BLaER1 (cell line): Measurements from ENCODE around the gene PRSS37.

Source experiments
- H3K27ac ChIP-seq: shearing (Covaris generic); formaldehyde crosslinking; 2 replicates; pipeline ENCODE4 v1.8.1; 2022
- H3K27me3 ChIP-seq: shearing (Covaris generic); formaldehyde crosslinking; 2 replicates; pipeline ENCODE4 v1.8.1; 2022
- H3K36me3 ChIP-seq: shearing (Covaris generic); formaldehyde crosslinking; 2 replicates; pipeline ENCODE4 v1.8.1; 2022
- H3K4me1 ChIP-seq: shearing (Covaris generic); formaldehyde crosslinking; 2 replicates; pipeline ENCODE4 v1.8.1; 2022
- H3K4me2 ChIP-seq: shearing (Covaris generic); formaldehyde crosslinking; 2 replicates; pipeline ENCODE4 v1.8.1; 2022
- H3K4me3 ChIP-seq: shearing (Covaris generic); formaldehyde crosslinking; 2 replicates; pipeline ENCODE4 v1.8.1; 2022
- H3K9ac ChIP-seq: shearing (Covaris generic); formaldehyde crosslinking; 2 replicates; pipeline ENCODE4 v1.8.1; 2022
- H3K9me3 ChIP-seq: shearing (Covaris generic); formaldehyde crosslinking; 2 replicates; pipeline ENCODE4 v1.8.1; 2022
- H4K20me1 ChIP-seq: shearing (Covaris generic); formaldehyde crosslinking; 2 replicates; pipeline ENCODE4 v1.8.1; 2022
- Cebpa-rat ChIP-seq: shearing (Covaris generic); IDR thresholded peaks from 2 replicates; pipeline ENCODE4 v1.8.1; 2022

Gene PRSS37, protein sequence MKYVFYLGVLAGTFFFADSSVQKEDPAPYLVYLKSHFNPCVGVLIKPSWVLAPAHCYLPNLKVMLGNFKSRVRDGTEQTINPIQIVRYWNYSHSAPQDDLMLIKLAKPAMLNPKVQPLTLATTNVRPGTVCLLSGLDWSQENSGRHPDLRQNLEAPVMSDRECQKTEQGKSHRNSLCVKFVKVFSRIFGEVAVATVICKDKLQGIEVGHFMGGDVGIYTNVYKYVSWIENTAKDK

DNA sequence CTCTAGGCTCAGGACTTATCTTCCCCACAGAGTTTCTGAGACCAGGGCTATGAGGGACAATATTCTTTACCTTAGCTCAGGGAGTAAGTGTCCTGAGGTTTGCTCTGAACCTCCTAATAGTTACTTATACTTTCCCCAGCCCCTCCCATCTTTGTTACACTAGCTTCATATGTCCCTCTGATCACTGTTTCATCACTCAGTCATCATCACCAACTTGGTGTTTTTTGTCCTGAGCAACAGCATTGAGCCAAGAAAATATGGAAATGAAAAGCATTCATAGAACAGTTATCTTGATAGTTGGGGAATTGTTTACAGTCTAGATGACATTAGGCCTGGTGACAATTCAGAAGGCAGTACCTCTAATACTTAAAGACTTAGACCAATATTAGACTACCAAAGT is at the start of gene PRSS37:
Gene PRSS37, minus strand, starts transcription at position 101 of the 400 bp plus-strand sequence. CDS start 436 bp downstream, outside the sequence.
- no peaks in the 10 kb centered on the region for H4K20me1 ChIP-seq
- no peak within 1 kb of the TSS for H3K4me2 ChIP-seq
- no peaks in the 10 kb centered on the region for H3K36me3 ChIP-seq
- no peaks in the 10 kb centered on the region for H3K9me3 ChIP-seq
- no peaks in the 10 kb centered on the region for H3K27me3 ChIP-seq
- no peak for TF ChIP-seq Cebpa-rat
- no peak within 1 kb of the TSS for H3K4me3 ChIP-seq
- no peak within 1 kb of the TSS for H3K9ac ChIP-seq
- no peaks in the 10 kb centered on the region for H3K4me1 ChIP-seq
- H3K27ac ChIP-seq: no peak within 1 kb of the TSS

DNA sequence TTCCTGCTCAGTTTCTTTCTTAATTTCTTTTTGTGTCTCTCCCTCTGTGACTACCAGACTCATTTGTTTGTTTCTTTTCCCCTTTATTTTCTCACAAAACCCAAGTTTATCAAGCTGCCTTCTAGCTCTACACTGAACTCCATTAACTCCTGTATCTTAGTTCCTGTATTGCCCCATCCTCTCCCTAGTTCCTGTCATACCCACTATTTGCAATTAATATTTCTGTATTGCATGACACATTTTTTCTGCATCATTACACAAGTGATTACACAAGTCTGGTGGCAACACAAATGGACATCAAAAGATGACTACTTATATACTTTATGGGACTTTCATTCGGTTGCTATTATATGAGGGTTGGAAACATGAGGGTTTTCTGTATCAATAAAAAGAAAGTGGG is 48.0 kb upstream of the PRSS37 start:
- H3K27me3 ChIP-seq: no peaks in the 10 kb centered on the region
- H3K4me2 ChIP-seq: no peak overlapping the region
- H3K4me3 ChIP-seq: no peak overlapping the region
- no peak overlapping the region for H3K9ac ChIP-seq
- H3K27ac ChIP-seq: no peak overlapping the region
- no peaks in the 10 kb centered on the region for H3K9me3 ChIP-seq
- H3K36me3 ChIP-seq: no peaks in the 10 kb centered on the region
- H3K4me1 ChIP-seq: no peaks in the 10 kb centered on the region
- H4K20me1 ChIP-seq: no peaks in the 10 kb centered on the region
- no peak for TF ChIP-seq Cebpa-rat

DNA sequence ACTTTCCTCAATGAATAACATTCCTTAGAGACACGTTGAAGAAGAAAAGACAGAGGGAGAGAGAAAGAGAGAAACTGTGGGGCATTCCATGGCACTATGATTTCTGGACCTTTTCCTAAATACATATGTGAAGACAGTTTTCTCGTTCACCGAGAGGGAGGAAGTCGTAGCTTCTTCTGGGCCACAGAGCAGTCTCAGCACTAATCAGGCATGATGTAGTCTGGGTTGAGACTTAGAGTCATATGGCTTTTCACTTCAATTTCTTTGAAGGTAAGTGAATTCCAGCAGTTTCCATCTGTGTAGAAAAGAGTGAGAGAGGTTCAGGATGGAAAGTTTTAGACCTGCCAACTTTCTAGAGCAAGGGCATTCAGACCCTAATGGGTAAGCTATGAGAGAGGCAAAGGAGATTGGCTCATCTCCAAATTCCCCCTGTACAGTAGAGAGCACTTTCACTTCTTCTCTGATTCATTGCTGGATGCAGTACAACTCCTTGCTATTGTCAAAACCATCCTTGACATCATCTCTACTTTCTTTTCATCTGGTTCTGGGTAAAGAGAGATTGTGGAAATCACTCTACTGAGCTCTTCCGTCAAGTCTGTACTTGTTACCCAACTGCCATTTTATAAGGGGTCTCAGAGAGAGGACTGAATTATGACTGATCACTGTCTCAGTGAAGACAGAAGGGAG is 43.4 kb upstream of the PRSS37 start:
- TF ChIP-seq Cebpa-rat: no peak
- no peaks in the 10 kb centered on the region for H3K36me3 ChIP-seq
- H3K27ac ChIP-seq: no peak overlapping the region
- H3K27me3 ChIP-seq: no peaks in the 10 kb centered on the region
- no peaks in the 10 kb centered on the region for H4K20me1 ChIP-seq
- H3K4me3 ChIP-seq: no peak overlapping the region
- H3K4me2 ChIP-seq: no peak overlapping the region
- H3K9me3 ChIP-seq: no peaks in the 10 kb centered on the region
- no peaks in the 10 kb centered on the region for H3K4me1 ChIP-seq
- no peak overlapping the region for H3K9ac ChIP-seq

DNA sequence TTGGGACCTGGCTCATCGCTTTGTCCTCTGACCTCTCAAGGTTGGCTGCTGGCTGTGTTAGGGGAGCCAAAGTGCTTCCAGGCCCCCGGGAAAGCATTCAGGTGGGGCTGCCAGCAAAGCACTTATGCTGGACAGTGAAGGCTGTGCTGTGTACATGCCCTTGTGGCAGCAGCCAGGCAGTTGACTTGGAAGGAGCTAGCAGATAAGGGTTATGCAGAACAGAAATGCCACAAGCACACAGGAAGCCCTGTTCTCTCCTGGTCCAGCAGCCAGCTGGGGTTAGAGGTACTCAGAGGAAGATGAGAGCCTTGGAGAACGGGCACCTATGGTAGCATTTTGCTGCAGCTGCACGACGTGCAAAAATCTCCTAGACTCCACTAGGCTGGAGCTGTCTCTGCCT is 39.7 kb upstream of the PRSS37 start:
- no peak for TF ChIP-seq Cebpa-rat
- no peaks in the 10 kb centered on the region for H3K9me3 ChIP-seq
- H3K36me3 ChIP-seq: no peaks in the 10 kb centered on the region
- H3K9ac ChIP-seq: no peak overlapping the region
- no peak overlapping the region for H3K4me3 ChIP-seq
- no peaks in the 10 kb centered on the region for H4K20me1 ChIP-seq
- H3K4me2 ChIP-seq: no peak overlapping the region
- H3K27ac ChIP-seq: no peak overlapping the region
- H3K27me3 ChIP-seq: no peaks in the 10 kb centered on the region
- H3K4me1 ChIP-seq: no peaks in the 10 kb centered on the region

DNA sequence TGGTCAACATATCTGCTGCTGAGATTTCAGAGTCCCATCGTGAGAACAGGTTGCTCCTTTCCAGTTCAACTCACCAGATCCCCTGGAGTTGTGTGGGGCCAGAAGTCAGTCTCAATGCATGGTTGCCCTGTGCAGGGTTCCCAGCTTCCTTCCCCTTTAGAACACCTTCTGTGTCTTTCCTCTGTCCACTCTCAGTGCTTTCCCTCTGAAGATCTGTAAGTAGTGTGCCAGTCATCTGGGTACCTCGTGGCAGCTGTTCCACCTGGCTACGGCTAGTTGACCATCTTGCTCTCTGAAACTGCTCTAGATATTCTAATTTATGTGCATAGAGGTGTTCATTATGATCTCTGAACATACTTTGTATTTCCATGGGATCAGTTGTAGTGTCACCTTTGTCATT is 36.1 kb upstream of the PRSS37 start:
- Histone ChIP-seq H3K9ac (no peak overlapping the region), H3K4me2 (no peak overlapping the region), H3K27ac (no peak overlapping the region), H3K27me3 (no peaks in the 10 kb centered on the region), H3K4me3 (no peak overlapping the region), H4K20me1 (no peaks in the 10 kb centered on the region), H3K4me1 (peaks cover 12% of the 10 kb centered on the region), H3K36me3 (no peaks in the 10 kb centered on the region), H3K9me3 (no peaks in the 10 kb centered on the region)
- TF ChIP-seq Cebpa-rat: no peak

DNA sequence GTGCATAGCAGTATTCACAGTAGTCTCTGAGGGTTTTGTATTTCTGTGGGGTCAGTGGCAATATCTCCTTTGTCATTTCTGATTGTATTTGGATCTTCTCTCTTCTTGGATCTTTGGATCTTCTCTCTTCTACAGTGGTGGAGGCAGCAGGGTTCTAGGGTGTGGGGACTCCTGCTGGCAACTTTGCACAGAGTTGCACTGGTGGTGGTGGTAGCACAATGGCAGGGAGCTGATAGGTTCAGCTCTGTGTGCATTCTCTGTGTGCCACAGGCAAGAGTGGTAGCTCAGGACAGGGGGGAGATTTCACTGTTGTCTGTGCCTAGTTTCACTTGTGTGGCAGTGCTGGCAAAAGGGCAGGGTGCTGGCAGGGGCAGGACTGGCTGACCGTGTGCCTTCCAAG is 35.1 kb upstream of the PRSS37 start:
- no peaks in the 10 kb centered on the region for H3K36me3 ChIP-seq
- H3K4me2 ChIP-seq: no peak overlapping the region
- H3K27me3 ChIP-seq: no peaks in the 10 kb centered on the region
- H3K9ac ChIP-seq: no peak overlapping the region
- no peak for TF ChIP-seq Cebpa-rat
- no peak overlapping the region for H3K4me3 ChIP-seq
- no peaks in the 10 kb centered on the region for H4K20me1 ChIP-seq
- no peak overlapping the region for H3K27ac ChIP-seq
- no peaks in the 10 kb centered on the region for H3K9me3 ChIP-seq
- H3K4me1 ChIP-seq: peaks cover 13% of the 10 kb centered on the region

DNA sequence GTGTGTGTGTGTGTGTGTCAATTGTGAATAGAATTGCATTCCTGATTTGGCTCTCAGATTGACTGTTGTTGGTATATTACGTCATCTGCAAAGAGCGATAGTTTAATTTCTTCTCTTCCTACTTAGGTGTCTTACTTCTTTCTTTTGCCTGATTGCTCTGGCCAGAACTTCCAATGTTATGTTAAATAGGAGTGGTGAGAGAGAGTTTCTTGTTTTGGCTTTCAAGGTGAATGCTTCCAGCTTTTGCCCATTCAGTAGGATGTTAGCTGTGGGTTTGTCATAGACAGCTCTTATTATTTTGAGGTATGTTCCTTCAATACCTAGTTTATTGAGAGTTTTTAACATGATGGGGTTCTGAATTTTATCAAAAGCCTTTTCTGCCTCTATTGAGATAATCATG is 34.2 kb upstream of the PRSS37 start:
- Histone ChIP-seq H3K9me3 (peaks cover 4% of the 10 kb centered on the region), H3K27ac (no peak overlapping the region), H3K4me2 (no peak overlapping the region), H3K4me1 (peaks cover 13% of the 10 kb centered on the region), H3K36me3 (no peaks in the 10 kb centered on the region), H3K4me3 (no peak overlapping the region), H3K9ac (no peak overlapping the region), H3K27me3 (no peaks in the 10 kb centered on the region), H4K20me1 (no peaks in the 10 kb centered on the region)
- TF ChIP-seq Cebpa-rat: no peak

DNA sequence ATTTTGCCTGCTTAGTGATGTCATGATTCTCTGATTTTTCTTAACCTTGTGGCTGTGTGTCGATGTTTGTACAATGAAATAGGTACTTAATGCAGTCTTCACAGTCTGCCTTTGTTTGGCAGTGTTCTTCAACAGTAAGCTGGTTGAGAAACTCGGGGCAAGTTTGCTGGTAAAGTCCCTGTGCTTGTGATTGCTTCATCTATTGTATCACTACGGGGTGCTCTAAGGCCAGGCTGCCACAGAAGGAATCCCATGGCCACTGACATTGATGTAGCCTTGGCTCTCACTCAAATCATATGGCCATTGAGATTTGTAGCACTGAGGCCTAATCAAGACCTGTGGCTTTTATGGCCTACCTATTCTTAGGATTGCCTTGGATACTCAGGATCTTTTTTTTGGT is 33.5 kb upstream of the PRSS37 start:
- H3K27me3 ChIP-seq: no peaks in the 10 kb centered on the region
- H3K4me3 ChIP-seq: no peak overlapping the region
- no peaks in the 10 kb centered on the region for H3K36me3 ChIP-seq
- H3K27ac ChIP-seq: no peak overlapping the region
- TF ChIP-seq Cebpa-rat: no peak
- no peak overlapping the region for H3K4me2 ChIP-seq
- H3K9me3 ChIP-seq: peaks cover 8% of the 10 kb centered on the region
- H3K4me1 ChIP-seq: peaks cover 13% of the 10 kb centered on the region
- H3K9ac ChIP-seq: no peak overlapping the region
- H4K20me1 ChIP-seq: no peaks in the 10 kb centered on the region

DNA sequence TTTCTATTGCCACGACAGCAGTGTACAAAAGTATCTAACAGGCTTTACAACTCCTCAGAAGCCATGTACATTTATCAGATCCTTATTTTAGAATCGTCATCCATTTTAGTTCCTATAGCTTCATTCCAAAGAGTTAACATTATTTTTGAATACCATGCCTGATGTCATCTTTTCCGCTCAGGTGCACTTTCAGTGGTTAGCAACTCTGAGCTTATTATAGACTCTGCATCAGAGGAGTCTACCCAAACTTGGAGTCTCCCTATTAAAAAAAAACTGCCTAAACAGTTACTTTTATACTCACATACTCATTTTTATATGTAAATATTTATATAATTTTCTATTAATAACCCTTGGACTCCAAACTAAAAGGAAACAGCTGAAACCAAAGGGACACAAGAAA is 31.6 kb upstream of the PRSS37 start:
- H3K4me2 ChIP-seq: peak overlapping the region; percentile 63
- peaks cover 8% of the 10 kb centered on the region for H3K9me3 ChIP-seq
- H3K27me3 ChIP-seq: no peaks in the 10 kb centered on the region
- no peak overlapping the region for H3K9ac ChIP-seq
- H3K4me1 ChIP-seq: peaks cover 13% of the 10 kb centered on the region
- no peak overlapping the region for H3K4me3 ChIP-seq
- no peaks in the 10 kb centered on the region for H4K20me1 ChIP-seq
- no peaks in the 10 kb centered on the region for H3K36me3 ChIP-seq
- no peak for TF ChIP-seq Cebpa-rat
- H3K27ac ChIP-seq: peak overlapping the region; percentile 44; the same call in 1 of the 2 replicates

DNA sequence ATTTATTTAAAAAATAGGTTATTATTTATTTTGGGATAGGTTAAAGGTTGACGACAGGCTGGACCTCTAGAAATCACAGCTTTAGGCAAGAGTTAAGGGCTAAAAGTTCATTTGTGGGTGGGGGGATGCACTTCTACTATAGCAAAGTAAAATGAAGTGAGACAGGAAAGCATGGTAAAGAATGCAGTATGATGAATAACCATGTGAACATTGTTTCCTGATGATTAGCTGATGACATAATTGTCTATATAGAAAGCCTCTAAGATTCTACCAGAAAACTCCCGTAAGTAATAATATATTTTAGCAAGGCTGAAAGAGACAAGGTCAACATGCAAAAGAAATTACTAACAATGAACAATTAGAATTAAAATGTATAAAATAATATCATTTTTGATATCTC is 25.7 kb upstream of the PRSS37 start:
- no peak overlapping the region for H3K27ac ChIP-seq
- no peak overlapping the region for H3K4me2 ChIP-seq
- H3K4me3 ChIP-seq: no peak overlapping the region
- H3K9ac ChIP-seq: no peak overlapping the region
- no peak for TF ChIP-seq Cebpa-rat
- no peaks in the 10 kb centered on the region for H3K36me3 ChIP-seq
- no peaks in the 10 kb centered on the region for H3K27me3 ChIP-seq
- peaks cover 8% of the 10 kb centered on the region for H3K9me3 ChIP-seq
- H3K4me1 ChIP-seq: no peaks in the 10 kb centered on the region
- no peaks in the 10 kb centered on the region for H4K20me1 ChIP-seq
